ENCODE results near the gene CCDC181.

GRCh38 chr1:169475806-169476387 lies 48.6 kb upstream of the CCDC181 start:
- no peak for TF ChIP-seq POLR2A (IDR thresholded peaks at IDR 0.05)
- TF ChIP-seq, protein P1, sequence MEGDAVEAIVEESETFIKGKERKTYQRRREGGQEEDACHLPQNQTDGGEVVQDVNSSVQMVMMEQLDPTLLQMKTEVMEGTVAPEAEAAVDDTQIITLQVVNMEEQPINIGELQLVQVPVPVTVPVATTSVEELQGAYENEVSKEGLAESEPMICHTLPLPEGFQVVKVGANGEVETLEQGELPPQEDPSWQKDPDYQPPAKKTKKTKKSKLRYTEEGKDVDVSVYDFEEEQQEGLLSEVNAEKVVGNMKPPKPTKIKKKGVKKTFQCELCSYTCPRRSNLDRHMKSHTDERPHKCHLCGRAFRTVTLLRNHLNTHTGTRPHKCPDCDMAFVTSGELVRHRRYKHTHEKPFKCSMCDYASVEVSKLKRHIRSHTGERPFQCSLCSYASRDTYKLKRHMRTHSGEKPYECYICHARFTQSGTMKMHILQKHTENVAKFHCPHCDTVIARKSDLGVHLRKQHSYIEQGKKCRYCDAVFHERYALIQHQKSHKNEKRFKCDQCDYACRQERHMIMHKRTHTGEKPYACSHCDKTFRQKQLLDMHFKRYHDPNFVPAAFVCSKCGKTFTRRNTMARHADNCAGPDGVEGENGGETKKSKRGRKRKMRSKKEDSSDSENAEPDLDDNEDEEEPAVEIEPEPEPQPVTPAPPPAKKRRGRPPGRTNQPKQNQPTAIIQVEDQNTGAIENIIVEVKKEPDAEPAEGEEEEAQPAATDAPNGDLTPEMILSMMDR (IDR thresholded peaks at IDR 0.05): no peak

Data from Peyer's patch (tissue), 4 donors.